GM10266 (cell line): ENCODE measurements around the gene MARCHF5.
"Not testable (repeated sequence)": the region's sequence is repeated elsewhere in the genome, so short reads cannot be mapped to it uniquely, and the experiment has no call there.

Experiments used
- DNase-seq: peaks from one replicate; pipeline ENCODE4 v3.0.0; 2012; ENCODE audit errors: extremely low spot score
- CTCF ChIP-seq: IDR thresholded peaks from 2 replicates; pipeline ENCODE4 v1.5.1; 2012; ENCODE audit warnings: mild to moderate bottlenecking, low read depth; ENCODE audit not compliant: control insufficient read depth, insufficient read depth; ENCODE audit errors: missing control alignments

The MARCHF5 gene

GRCh38 chr10:92305133-92306072, 14.4 kb downstream of the MARCHF5 start:
- no peak for TF ChIP-seq CTCF
- DNase-seq: no peak

DNA sequence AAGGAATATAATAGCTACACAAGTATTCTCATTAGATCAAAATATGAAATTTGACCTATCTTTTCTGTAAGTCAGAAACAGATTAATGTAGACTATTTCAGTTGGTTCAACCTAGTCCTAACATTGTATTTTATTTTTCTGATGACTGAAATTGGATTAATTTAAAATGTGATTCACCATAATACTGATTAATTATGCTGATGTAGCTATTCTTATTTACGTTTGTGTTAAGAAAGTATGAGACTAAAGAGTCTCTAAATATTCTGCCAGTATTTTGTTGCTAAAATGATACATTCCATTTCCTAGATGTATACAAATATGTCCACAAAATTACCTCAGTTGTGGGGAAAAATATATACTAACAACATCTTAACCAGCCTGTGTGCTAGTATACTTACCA, 18.3 kb downstream of the MARCHF5 start:
- TF ChIP-seq CTCF: no peak
- DNase-seq: no peak

GRCh38 chr10:92313750-92314149, 22.8 kb downstream of the MARCHF5 start:
- TF ChIP-seq CTCF: no peak
- no peak for DNase-seq

- no peak for TF ChIP-seq CTCF
- no peak for DNase-seq
Observed at GRCh38 chr10:92316610-92317009, 25.6 kb downstream of the MARCHF5 start.

DNA sequence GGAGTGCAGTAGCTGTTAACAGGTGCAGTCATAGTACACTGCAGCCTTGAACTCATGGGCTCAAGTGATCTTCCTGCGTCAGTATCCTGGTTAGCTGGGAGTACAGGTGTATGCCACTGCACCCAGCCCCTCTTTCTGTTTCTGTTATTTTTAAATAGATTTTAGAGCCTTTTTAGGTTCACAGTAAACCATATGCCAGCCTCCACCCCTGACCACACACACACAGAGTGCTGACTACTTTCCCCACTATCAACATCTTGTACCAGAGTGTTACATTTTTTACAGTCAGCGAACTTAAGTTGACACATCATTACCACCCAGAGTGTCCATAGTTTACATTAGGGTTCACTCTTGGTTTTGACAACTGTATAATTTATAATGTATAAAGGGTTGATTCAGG, 32.1 kb downstream of the MARCHF5 start:
- no peak for DNase-seq
- no peak for TF ChIP-seq CTCF

- no peak for DNase-seq
- no peak for TF ChIP-seq CTCF
Observed at GRCh38 chr10:92327445-92328433, 36.8 kb downstream of the MARCHF5 start.

DNA sequence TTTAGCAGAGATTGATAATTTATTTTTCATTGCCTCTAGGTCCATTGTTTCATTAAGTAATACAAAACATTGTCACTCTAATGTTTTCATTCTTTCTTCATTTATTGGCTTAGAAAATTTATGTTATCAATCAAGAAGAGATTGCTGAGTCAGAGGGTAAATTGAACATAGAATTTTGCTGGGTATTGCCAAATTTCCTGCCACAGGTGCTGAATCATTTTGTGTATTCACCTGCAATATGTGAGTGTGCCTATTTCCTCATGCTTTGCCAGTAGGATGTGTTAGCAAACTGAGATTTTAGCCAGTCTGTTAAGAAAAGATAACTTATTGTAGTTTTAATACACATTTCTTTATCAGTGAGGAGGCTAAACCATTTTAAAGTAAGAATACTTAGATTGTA, 38.0 kb downstream of the MARCHF5 start:
- DNase-seq: no peak
- TF ChIP-seq CTCF: no peak

DNA sequence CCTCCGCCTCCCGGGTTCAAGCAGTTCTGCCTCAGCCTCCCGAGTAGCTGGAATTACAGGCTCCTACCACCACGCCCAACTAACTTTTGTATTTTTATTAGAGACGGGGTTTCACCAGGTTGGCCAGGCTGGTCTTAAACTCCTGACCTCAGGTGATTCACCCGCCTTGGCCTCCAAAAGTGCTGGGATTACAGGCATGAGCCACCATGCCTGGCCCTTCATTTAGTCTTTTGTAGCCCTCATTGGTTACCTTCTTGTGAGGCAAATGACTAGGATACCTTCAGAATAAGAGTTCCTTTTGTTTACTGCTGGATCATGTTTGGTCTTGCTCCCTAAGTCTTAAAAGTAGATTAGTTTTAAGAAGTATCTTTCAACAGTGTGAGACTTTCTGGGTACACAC, 39.0 kb downstream of the MARCHF5 start:
- DNase-seq: not testable (repeated sequence)
